ENCODE measurements around the gene NUDT4.
"Not testable (repeated sequence)": the region's sequence is repeated elsewhere in the genome, so short reads cannot be mapped to it uniquely, and the experiment has no call there.

The NUDT4 gene

DNA sequence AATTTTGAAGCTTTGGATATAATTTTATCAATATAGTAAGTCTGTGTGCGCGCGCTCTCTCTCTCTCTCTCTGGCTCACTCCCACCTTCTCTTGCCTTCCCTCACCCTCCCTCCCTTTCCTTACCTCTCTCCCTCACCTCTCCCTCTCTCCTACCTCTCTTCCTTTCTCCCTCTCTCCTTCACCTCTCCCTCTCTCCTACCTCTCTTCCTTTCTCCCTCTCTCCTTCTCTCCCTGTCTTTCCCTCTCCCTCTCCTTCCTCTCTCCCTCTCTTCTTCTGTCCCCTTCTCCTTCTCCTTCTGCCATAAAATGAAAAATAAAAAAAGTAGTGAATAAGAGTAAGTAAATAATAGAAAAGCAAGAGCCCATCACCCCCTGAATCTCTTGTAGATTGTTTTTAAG is 9.0 kb upstream of the NUDT4 start:
- DNase-seq (ENCODE audit: low read depth in 3 of 3): no peak

- no peak for DNase-seq (ENCODE audit: low read depth in 3 of 3)
These were observed 8.2 kb upstream of the NUDT4 start for GRCh38 chr12:93369505-93369904.

- no peak for DNase-seq (ENCODE audit: low read depth in 3 of 3)
These were observed 6.8 kb upstream of the NUDT4 start for GRCh38 chr12:93370947-93371346.

- DNase-seq (ENCODE audit: low read depth in 3 of 3): no peak
These were observed 3.6 kb upstream of the NUDT4 start for GRCh38 chr12:93373961-93374656.

GRCh38 chr12:93375906-93376305 is 1.8 kb upstream of the NUDT4 start:
- DNase-seq (ENCODE audit: low read depth in 3 of 3): no peak

DNA sequence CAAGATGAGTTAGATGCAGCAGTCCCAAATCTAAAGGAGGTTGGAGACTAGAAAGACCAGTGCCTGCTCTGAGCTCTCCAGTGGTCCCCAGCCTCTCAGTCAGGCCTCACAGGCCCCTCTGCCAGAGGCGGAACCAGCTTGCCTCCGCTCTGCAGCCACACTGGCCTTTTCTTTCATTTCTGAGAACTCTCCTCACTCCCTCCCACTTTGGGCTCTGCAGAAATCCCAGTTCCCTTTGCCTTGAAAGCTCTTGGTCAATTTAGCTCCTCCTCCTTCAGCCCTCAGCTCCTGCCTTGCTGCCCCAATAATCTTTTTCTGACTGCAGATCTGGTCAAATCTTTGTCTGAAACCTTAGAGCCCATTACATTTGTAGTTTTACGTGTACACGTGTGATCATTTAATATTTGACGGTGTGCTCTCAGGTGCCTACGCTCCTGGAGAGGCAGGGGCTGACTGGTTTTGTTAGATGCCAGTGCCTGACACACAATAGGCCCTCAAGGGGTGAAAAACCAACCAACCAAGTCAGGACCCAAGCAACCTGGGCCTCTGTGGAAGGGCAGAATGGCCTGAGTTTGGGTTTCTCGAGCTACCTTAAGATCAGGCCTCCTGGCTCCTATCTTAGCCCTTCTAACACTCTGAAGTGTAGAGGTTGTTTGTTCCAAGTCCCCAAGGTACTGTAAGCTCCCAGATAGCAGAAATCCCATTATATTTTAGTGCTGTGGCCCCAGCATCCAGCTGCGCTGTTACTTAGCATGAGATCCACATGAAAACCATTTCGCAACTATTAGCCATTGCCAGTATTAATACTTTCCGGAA is 1.1 kb upstream of the NUDT4 start:
- DNase-seq (ENCODE audit: low read depth in 3 of 3): no peak

DNA sequence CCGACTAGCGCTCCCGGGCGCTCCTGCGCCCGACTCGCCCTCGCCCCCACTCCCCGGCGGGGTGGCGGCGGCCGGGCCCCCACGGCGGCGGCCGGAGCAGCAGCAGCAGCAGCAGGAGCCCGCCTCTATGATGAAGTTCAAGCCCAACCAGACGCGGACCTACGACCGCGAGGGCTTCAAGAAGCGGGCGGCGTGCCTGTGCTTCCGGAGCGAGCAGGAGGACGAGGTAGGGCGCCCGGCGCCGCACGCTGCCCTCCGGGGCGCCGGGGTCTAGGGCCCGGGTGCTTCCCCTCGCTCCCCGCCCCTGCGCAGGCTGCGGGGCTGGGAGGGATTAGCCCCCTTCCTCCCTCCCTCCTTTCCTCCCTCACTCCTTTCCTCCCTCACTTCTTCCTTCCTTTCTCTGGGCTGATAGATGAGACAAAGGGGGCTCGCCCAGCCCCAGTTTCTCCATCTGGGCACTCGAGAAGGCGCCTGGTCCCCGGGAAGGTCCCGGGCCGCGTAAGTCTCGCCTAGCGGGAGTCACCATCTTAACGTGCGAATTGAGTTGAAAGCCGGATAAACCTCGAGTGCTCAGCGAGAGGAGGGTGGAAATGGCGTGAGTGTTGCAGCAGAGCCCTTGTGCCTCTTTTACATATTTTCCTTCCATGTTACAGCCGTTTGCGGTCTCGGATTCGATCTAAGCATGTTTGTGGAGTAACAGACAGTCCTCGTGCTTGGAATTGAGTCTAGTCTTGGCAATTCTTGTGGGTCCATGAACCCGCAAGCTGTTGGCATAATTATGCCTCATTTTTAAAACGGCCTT is 672 bp downstream of the NUDT4 start:
- peak; percentile 21 to 28 (median 27) for DNase-seq (ENCODE audit: low read depth in 3 of 3)

DNA sequence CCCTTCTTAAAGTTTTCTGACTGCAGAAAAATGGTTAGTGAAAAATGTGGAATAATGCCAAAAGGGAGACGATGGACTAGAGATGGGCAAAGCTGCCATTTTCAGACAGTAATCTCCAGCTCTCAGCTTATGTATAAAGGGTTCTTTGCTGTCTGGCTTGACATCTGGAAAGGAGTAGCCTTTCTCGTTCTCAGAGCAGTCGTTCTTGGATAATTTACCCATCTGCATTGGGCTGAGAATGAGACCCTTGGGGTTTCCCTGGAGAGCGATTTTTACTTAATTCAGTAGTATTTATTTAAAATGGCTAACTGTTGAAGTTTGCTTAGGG is 1.2 kb downstream of the NUDT4 start:
- no peak for DNase-seq (ENCODE audit: low read depth in 3 of 3)

- DNase-seq (ENCODE audit: low read depth in 3 of 3): no peak
These were observed 1.7 kb downstream of the NUDT4 start for GRCh38 chr12:93379326-93379980.

- DNase-seq (ENCODE audit: low read depth in 3 of 3): no peak
These were observed 2.2 kb downstream of the NUDT4 start for GRCh38 chr12:93379981-93380361.

DNA sequence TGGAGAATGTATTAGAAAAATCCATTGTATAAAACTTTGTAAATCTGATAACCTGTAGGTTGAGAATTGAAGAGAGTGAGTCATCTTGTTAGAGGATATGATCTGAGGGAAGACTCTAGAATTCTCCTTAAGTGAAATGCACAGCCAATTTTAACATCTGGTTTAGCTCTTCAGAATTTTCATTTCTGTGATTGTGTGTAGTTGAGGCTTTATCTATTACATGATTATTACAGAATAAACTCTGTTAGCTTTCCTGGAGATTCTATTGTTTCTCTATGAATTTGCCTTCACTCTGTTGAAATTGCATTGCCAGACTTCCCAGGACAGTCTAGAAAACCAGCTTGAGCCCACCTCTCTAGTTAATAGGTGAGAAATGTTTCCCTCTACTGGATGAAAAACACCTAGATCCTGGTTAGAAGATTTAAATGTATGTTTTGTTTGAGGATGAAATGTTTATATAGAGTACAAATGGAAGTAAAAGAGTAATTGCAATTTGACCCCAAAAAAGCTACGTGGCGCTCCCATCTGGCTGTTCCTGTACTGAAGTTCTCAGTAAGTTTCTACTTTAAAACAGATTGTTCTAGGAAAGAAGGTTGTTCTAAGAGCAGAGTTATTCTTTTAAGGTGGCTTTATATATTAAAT is 2.9 kb downstream of the NUDT4 start:
- no peak for DNase-seq (ENCODE audit: low read depth in 3 of 3)

DNA sequence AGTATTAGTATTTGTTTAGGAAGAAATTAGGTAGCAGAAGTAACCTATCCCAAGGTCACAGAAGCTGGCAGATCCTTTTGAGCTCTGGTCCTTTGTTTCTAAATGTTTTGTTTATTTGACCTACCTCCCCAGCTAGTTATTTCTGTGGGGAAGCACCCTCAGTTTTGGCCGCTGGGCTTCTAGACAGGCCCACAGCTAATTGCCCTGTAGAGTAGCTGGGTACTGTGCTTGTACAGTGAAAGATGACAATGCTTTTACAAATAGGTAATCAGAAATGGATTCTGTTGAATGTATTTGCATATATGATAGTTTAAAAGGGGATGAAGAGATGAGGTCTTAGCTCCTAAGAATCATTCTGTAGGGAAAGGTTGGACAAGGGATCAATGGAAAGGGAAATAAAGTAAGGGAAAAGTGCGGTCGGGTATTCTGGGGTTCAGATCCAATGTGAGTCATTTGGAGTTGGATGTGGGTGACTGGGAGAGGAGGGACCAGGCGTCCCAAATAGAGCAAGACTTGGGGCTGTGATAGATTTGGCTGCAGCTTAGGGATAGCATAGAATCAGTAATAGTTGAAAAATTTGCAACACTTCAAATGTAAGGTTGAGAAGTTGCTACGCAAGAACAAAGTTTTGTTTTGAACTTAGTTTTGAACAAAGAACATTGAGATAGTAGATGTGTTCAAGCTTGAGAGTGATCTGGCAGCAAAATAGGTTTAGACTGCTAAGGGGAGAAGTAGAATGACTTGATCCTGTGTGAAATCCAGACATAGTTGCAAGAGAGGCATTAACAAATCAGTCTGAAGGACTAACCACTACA is 3.6 kb downstream of the NUDT4 start:
- no peak for DNase-seq (ENCODE audit: low read depth in 3 of 3)

- DNase-seq (ENCODE audit: low read depth in 3 of 3): not testable (repeated sequence)
These were observed 4.3 kb downstream of the NUDT4 start for GRCh38 chr12:93381976-93382437.

DNA sequence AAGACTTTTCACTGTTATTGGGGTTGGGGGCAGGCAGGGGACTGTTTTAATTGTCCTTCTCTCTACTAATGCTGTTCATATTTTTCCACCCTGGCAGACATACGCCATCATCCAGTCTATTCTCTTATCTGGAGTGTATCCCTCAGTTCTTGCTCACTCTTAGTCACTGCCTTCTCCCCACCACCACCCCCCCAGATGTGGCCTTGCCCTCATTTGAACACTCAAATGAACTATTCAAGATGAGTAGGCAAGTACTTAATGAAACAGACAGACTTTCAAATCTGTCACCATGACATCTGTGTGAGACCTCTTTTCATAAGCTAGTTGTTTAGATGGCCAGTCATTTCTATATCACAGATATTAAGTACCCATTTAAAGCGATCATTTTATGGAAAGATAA is 10.1 kb downstream of the NUDT4 start:
- no peak for DNase-seq (ENCODE audit: low read depth in 3 of 3)

GRCh38 chr12:93390031-93390430 is 12.3 kb downstream of the NUDT4 start:
- no peak for DNase-seq (ENCODE audit: low read depth in 3 of 3)

DNA sequence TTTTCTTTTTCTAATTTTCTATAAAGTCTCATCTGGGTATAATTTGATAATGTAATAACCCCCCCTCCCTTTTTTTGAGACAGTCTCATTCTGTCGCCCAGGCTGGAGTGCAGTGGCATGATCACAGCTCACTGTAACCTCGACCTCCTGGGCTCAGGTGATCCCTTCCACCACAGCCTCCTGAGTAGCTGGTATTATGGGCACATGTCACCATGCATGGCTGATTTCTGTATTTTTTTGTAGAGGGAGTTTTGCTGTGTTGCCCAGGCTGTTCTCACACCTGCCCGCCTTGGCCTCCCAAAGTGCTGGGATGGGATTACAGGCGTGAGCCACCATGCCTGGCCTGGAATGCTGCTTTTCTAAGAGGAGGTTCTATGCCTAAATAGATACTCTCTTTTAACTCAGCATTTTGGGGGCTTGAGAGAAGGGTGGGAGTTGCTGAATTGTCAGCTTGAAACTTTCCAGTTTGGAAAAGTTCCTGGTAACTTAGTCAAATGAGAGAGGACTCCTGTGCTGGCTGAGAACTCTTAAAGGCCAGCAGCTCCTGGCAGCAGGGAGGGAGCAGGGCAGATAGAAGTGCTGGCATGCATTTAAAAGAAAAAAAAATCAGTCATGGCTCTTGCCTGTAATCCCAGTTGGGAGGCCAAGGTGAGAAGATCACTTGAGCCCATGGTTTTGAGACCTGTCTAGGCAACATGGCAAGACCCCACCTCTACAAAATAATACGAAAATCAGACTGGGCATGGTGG is 13.0 kb downstream of the NUDT4 start:
- DNase-seq (ENCODE audit: low read depth in 3 of 3): no peak

DNA sequence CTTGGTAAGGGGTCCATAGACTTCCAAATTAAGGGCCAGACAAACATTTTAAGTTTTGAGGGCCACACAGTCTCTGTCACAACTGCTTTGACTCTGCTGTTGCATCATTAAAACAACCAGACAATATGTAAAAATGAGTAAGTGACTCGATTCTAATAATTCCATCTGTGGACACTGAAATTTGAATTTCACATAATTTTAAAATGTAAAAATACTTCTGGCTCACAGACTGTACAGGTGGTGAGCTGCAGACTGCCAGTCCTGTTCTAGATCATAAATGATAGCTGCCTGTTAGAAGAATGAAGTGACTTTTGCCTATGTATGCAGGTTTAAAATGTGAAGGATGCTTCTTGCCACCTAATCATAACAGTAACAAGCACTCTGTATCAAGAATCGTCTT is 15.7 kb downstream of the NUDT4 start:
- no peak for DNase-seq (ENCODE audit: low read depth in 3 of 3)

DNA sequence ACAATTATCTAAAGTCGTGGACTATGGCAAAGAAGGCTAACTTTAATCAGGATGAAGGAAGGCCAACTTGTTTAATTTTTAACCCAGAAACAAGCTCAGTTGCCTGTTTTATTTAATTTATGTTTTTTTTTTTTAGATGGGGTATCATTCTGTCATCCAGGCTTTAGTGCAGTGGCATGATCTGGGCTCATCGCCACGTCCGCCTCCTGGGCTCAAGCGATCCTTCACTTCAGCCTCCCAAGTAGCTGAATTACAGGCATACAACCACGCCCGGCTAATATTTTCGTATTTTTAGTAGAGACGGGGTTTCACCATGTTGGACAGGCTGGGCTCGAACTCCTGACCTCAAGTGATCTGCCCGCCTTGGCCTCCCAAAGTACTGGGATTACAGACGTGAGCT is 19.7 kb downstream of the NUDT4 start:
- DNase-seq (ENCODE audit: low read depth in 3 of 3): no peak

DNA sequence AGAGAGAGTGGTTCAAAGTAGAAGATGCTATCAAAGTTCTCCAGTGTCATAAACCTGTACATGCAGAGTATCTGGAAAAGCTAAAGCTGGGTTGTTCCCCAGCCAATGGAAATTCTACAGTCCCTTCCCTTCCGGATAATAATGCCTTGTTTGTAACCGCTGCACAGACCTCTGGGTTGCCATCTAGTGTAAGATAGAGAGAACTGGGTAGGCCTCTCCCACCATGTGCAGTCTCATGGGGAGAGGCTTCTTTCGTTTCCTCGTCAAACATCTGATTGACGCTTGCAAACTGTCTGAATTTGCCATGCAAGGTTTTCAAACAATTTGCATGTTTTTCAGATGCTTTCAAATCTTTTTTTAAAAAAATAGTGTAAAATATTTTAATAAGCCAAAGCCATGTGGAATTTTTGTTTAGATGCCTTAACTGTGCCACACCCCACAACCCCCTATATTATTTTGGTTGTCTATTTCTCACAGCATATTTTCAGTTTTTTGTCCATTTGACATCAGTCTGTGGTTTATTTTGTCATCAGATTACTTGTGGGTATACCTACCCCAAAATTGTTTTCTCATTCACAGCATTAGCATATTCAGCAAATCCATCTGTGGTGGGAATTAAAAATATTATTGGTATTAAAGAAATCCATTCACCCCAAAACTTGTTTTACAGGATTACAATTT is 21.6 kb downstream of the NUDT4 start:
- DNase-seq (ENCODE audit: low read depth in 3 of 3): not testable (repeated sequence)
